Spleen (tissue), 7 donors: ENCODE results near the gene CTSD.

Experiments
- POLR2A ChIP-seq, 3 donors: fragments of 450-650 bp; IDR thresholded peaks; one replicate each; pipeline ENCODE4 v1.5.1; 2017; ENCODE audit warnings: antibody characterized with exemption in 3 of 3, mild to moderate bottlenecking in 1 of 3
- TF ChIP-seq, protein P1 (sequence below), 11 experiments: fragments of 200-600 bp in 7 of 11; fragments of 450-650 bp in 4 of 11; sonication (generic) in 4 of 11; IDR thresholded peaks in 8 of 11; conservative IDR thresholded peaks in 3 of 11; 1 replicate in 7 of 11; 2 replicates in 4 of 11; pipeline versions ENCODE4 v1.4.0 to v1.8.0; 2016 to 2021; ENCODE audit warnings: antibody characterized with exemption in 11 of 11, inconsistent platforms in 4 of 11, mild to moderate bottlenecking in 1 of 11
- donor health status: DM: no; HTN: no; CAD: no; lungs with moderate emphysema.
- donor health status: DM: no; HTN: no; CAD: no.
- donor health status: DM: no; HTN: no; CAD: no.

DNA sequence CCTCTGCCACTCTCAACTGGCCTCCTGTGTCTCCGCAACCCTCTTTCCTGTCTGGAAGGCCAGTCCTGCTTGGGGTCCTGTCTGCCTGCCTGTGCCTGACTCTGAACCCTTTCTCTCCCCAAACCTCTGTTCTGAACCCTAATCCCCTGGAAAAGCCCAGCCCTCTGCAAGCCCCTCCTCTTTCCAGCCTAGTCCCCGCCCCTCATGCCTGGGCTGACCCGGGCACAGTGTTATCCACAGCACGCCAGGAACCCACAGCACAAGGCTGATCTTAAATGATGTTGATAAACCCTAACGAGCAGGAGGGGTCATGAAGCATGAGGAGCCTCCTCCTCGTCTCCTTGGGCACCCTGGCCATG lies 13.3 kb downstream of the CTSD start, which contains the start of gene IFITM10:
- TF ChIP-seq, protein P1, sequence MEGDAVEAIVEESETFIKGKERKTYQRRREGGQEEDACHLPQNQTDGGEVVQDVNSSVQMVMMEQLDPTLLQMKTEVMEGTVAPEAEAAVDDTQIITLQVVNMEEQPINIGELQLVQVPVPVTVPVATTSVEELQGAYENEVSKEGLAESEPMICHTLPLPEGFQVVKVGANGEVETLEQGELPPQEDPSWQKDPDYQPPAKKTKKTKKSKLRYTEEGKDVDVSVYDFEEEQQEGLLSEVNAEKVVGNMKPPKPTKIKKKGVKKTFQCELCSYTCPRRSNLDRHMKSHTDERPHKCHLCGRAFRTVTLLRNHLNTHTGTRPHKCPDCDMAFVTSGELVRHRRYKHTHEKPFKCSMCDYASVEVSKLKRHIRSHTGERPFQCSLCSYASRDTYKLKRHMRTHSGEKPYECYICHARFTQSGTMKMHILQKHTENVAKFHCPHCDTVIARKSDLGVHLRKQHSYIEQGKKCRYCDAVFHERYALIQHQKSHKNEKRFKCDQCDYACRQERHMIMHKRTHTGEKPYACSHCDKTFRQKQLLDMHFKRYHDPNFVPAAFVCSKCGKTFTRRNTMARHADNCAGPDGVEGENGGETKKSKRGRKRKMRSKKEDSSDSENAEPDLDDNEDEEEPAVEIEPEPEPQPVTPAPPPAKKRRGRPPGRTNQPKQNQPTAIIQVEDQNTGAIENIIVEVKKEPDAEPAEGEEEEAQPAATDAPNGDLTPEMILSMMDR (IDR thresholded peaks at IDR 0.05 in 8 of 11, conservative IDR thresholded peaks at IDR 0.05 in 3 of 11): no peak
- TF ChIP-seq POLR2A (IDR thresholded peaks at IDR 0.05): no peak
